ENCODE results near the gene ZNF649. TPM values are rescaled to one million over a fixed set of nuclear protein-coding genes. Genes with fewer than 3 reads are reported as not detected.
"Not testable (repeated sequence)": the region's sequence is repeated elsewhere in the genome, so short reads cannot be mapped to it uniquely, and the experiment has no call there.

ZNF649 gene
- total and polyA plus RNA-seq, 2 of the 4 experiments (the other 2 are of a cell fraction), result 1.9 to 10.4 TPM

DNA sequence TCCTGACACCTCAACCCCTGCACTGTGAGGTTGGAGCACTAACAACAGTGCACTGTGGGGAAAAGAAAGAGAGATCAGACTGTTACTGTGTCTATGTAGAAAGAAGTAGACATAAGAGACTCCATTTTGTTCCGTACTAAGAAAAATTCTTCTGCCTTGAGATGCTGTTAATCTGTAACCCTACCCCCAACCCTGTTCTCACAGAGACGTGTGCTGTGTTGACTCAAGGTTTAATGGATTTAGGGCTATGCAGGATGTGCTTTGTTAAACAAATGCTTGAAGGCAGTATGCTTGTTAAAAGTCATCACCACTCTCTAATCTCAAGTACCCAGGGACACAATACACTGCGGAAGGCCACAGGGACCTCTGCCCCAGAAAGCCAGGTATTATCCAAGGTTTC lies 822 bp upstream of the ZNF649 start:
- H3K4ac ChIP-seq (ENCODE audit: low read depth, low read length); H3K36me3 ChIP-seq (ENCODE audit: control insufficient read depth, insufficient read depth, low read length); H2AK5ac ChIP-seq (ENCODE audit: low read depth, low read length); H2BK15ac ChIP-seq (ENCODE audit: low read depth, low read length); DNase-seq; H2BK5ac ChIP-seq (ENCODE audit: low read depth, low read length, poor library complexity, severe bottlenecking); H3K27ac ChIP-seq (ENCODE audit: insufficient read depth, low read length); in situ Hi-C loops (cut with MboI; ENCODE audit: low sequenced_read_pairs); H3K23ac ChIP-seq (ENCODE audit: low read depth, low read length); H4K5ac ChIP-seq (ENCODE audit: low read depth, low read length); H4K91ac ChIP-seq (ENCODE audit: insufficient read depth, low read depth, low read length); BruUV-seq (replicated peaks); H3K9me3 ChIP-seq (ENCODE audit: control insufficient read depth, insufficient read depth, low read length); H3K14ac ChIP-seq (replicated peaks; ENCODE audit: low read depth, low read length); dilution Hi-C loops (cut with HindIII; ENCODE audit: low sequenced_read_pairs, unreplicated experiment); H3K27me3 ChIP-seq (ENCODE audit: control insufficient read depth, insufficient read depth, low read length); H2AFZ ChIP-seq (replicated peaks; ENCODE audit: low read length, poor library complexity); ATAC-seq (ENCODE audit: low read depth); H2BK20ac ChIP-seq (ENCODE audit: low read depth, low read length); H3K18ac ChIP-seq (ENCODE audit: low read depth, low read length); H3K4me3 ChIP-seq (ENCODE audit: insufficient read depth, low read depth, low read length); CTCF ChIA-PET; intact Hi-C loops (cut with micrococcal nuclease); H3K4me1 ChIP-seq (ENCODE audit: control insufficient read depth, insufficient read depth, low read length); POLR2A ChIA-PET (ENCODE audit: unreplicated experiment); H3K9me1 ChIP-seq (ENCODE audit: insufficient read depth, low read length); H2AK9ac ChIP-seq (replicated peaks; ENCODE audit: low read depth, low read length, poor library complexity); H2BK120ac ChIP-seq (ENCODE audit: low read depth, low read length); H3K56ac ChIP-seq (ENCODE audit: extremely low read depth, insufficient read depth, low read length); H4K20me1 ChIP-seq (ENCODE audit: insufficient read depth, low read length); H3K4me2 ChIP-seq (ENCODE audit: low read depth, low read length); H3K9ac ChIP-seq (ENCODE audit: low read depth, low read length): not testable (repeated sequence)
- Histone ChIP-seq H3K79me1 (ENCODE audit: low read depth in 1 of 2, low read length in 2 of 2) (peaks cover 12 to 29% of the 10 kb centered on the region in 2 experiments), H4K8ac (ENCODE audit: low read depth in 2 of 2, low read length in 2 of 2) (peak overlapping the region in 1 of 2 experiments; percentile 43; a peak in 1 of 4 replicates)
- WGBS, 2 experiments (ENCODE audit: extremely low coverage in 2 of 2, insufficient read length in 1 of 2), result no CpG with 5 or more reads among the region's 3 CpGs

All from IMR-90 (cell line).